Measurements from ENCODE around the gene CACNA2D4.
A peak's percentile ranks its signal among the peaks of the same experiment; 100 is the strongest.

Gene CACNA2D4

DNA sequence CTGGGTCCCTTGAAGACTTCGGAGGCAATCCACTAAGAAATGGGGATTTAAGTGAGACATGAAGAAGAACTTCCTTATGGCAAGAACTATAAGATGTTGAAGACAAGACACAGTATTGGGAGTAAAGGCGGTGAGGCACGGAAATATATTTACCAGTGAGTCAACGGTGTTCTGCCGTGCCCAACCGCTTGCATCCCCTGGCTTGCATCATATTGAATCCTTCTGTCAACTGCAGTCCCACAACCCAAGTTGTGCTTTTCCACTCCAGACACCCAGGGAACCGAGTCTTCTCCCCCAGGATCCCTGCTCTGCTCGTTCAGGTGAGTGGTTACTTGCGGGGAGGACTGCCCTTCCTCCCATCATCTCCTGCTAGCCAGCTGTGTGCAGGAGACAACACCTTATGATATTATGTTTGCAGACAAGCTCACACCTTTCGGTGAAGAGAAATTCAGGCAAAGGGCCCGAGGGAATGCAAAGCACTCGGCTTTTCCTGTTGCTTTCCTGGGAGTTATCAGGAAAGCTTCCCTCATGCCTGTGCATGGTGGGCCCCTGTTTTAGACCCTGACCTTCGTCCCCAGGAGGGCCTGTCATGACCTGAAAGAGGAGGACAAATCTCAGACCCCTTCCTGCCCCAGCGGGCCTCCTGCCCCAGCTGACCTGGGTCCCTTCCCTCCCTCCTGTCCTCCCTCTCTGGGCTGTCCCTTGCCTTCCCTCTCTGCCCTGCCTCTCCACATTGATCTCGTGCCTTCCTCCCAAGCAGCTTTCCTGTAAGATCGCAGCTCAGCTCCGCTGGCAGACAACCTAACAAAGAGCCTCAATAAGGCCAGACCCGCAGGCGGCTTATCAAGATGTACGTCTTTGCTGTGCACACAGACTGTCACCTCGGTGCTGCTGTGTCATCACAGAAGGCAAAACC, 102.4 kb downstream of the CACNA2D4 start:
- no peak for DNase-seq (ENCODE audit: low read depth, low spot score)

DNA sequence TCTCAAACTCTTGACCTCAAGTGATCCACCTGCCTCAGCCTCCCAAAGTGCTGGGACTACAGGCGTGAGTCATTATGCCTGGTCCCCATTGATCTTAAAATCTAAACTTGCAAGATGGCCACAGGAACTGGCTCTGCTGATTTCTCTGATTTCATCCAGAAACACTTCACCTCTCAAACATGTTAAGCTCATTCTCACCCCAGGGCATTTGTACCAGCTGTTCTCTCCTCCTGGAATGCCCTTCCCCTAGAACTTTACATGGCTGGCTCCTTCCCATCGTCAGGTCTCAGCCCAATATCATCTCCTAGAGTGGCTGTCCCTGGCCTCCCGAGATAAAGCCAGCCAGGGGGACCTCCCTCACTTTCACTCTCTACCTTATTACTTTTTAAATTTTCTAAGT, 103.3 kb downstream of the CACNA2D4 start:
- no peak for DNase-seq (ENCODE audit: low read depth, low spot score)

DNA sequence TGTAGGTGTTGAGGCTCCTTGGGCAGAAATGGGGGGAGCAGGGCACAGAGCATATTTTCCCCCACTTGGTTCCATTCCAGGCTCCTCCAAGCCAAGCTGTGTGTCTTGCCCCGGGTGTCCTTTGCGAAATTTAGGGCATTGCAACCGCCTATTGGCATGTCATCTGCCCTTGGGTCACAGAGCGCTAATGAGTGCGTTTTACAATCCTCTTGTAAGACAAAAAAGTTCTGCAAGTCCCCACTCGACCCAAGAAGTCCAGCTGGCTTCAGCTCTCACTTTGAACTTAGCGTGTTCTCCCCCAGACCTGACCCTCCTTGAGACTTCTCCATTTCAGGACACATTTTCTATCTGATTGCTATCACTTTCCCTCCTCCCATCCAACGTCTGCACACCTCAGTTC, 104.2 kb downstream of the CACNA2D4 start:
- no peak for DNase-seq (ENCODE audit: low read depth, low spot score)

DNA sequence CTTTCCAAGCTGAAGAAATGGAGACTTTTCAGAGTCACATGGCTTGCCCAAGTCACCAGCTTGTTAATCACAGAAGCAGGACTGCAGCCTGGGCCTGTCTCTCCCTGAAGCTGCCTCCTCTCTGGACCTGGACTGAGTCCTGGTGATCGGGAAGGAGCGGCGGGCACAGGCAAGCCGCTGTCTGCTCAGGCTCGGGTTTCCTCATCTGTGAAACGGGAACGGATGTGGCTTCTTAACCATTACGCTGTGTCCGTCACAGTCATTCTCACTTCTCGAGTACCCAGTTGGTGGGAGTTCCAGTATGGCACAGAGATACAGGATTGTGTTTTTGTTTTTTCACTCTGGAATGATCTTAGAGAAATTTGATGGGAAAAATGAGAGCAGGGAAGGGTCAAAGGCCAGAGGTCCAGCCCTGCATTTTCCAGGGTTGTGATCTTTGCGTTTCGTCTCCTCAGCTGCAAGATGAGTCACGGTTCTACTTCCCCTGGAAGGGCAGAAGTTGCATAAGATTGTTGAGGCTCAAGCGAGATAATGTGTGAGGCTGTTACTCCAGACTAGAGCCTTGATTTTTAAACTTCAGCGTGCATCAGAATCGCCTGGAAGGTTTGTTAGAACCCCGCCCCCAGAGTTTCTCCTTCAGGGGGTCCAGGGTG, 105.7 kb downstream of the CACNA2D4 start:
- DNase-seq (ENCODE audit: low read depth, low spot score) = peak; percentile 27

GRCh38 chr12:1811948-1812291, 106.5 kb downstream of the CACNA2D4 start:
- DNase-seq (ENCODE audit: low read depth, low spot score) = no peak

DNA sequence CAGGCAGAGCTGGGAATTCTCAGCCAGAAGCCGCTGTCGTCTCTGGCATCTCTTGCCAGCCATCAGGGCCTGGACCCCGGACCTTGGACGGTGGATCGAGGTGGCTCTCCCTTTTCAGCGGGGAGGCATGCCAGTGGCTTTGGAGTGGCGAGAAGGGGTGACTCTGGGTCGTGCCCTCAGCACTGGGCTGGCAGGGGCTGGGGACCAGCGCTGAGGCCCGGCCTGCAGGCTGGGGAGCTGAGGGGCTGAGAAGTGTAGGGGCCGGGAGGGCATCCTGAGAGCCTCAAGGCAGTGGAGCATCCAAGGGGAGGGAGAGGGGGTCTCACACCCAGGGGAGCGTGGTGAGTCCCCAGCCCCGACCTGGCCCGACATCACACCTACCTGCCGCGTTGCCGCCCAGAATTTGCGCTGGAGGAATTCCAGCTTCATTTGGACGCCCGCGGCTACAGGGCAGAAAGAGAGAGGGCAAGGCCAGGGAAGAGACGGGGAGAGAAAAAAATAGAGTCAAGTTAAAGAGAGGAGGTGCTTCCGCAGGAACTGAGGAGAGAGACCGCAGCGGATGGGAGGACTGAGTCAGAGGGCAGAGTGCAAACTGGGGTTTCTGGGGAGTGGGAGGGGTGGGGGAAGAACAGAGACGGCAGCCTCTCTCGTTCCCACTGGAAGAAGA, 107.0 kb downstream of the CACNA2D4 start:
- no peak for DNase-seq (ENCODE audit: low read depth, low spot score)

- no peak for DNase-seq (ENCODE audit: low read depth, low spot score)
These were observed 107.5 kb downstream of the CACNA2D4 start for GRCh38 chr12:1810931-1811280.

- no peak for DNase-seq (ENCODE audit: low read depth, low spot score)
These were observed 108.1 kb downstream of the CACNA2D4 start for GRCh38 chr12:1810201-1810930.

DNA sequence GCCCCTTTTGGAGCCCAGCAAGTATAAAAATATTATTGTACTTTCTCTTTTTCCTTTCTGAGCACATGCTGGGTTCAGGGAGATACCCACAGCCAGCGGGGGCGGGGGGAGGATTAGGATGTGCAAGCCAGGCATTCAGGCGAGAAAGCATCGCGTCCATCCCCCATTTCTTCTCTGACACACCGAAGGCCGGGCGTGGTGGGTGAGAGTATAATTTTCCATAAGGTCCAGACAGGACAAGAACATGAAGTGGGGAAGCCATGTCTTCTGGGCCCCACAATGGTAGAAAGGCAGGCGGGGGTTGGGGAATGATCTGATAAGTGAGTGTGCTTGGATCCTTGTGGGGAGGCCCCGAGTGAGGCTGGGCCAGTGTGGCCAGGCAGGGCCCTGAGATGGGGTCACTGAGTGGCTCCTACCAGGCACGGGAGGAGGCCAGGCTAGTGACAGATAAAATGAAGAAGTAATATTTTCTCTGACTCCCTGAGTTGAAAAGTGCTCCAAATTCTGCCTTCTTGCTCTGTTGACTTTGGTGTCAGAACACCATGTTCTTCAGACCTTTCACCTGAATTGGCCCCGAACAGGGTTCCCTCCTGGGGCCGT, 108.8 kb downstream of the CACNA2D4 start:
- DNase-seq (ENCODE audit: low read depth, low spot score) = no peak

DNA sequence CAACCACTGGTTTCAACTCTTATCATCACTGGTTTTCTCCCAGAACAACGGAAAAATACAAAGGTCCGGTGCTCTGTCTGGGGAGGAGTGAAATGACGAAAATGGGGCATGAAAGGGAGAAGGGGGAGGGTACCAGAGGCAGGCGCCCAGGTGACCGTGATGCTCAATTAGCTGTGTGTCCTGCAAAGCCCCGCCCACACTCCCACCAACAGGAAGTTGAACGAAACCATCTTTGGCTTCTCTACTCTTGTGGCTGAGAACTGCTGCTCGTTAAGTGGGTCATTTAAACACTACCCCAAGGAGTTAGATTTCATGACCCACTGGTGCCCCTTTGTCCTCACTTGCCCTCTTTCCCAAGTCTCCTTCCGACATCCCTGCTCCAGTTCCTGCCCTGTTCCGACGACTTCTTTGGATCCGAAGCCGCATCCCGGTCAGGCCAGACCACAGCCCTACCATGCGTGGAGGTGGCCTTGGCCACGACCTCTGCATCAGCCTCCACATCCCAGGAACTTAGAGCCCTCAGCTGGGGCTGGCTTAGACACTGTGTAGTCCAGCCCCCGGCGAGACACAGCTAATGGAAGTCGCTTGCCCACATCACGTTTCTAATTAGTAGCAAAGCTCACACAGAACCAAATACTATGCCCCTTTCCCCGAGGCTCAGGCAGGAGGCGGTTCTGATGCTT, 109.5 kb downstream of the CACNA2D4 start:
- no peak for DNase-seq (ENCODE audit: low read depth, low spot score)

- no peak for DNase-seq (ENCODE audit: low read depth, low spot score)
These were observed 110.2 kb downstream of the CACNA2D4 start for GRCh38 chr12:1808036-1808797.

DNA sequence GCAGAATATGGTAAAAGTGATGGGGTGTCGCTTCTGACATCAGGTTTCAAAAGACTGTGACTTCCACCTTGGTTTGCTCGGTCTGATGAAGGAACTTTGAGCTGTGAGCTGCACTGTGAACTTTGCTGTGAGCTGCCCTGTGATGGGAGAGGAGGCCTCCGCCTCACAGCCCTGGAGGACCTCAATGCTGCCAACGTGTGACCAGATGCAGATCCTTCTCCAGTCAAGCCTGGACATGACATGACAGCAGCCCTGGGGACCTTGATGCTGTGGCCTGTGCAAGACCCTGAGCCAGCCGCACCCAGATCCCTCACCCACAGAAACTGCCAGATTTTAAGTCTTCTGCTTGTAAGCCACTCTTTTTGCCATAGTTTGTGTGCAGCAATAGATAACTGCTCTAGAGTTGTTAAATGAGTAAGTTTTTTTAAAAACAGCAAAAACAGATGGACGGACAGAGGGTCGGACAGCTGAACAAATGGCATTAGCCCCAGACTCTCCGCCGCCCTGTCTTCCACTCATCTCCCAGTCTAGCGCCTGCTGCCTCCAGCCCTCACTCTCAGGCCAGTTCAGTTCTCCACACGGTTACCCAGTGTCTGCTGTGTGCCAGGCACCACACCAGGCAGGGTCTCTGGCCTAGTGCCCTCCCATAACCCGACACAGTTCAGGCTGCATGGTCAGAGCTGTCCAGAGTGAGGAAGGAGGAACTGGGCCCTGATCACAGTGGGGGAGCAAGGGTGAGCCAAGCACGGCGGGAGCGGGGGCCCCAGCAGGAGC, 111.2 kb downstream of the CACNA2D4 start:
- DNase-seq (ENCODE audit: low read depth, low spot score) = peak; percentile 16

DNA sequence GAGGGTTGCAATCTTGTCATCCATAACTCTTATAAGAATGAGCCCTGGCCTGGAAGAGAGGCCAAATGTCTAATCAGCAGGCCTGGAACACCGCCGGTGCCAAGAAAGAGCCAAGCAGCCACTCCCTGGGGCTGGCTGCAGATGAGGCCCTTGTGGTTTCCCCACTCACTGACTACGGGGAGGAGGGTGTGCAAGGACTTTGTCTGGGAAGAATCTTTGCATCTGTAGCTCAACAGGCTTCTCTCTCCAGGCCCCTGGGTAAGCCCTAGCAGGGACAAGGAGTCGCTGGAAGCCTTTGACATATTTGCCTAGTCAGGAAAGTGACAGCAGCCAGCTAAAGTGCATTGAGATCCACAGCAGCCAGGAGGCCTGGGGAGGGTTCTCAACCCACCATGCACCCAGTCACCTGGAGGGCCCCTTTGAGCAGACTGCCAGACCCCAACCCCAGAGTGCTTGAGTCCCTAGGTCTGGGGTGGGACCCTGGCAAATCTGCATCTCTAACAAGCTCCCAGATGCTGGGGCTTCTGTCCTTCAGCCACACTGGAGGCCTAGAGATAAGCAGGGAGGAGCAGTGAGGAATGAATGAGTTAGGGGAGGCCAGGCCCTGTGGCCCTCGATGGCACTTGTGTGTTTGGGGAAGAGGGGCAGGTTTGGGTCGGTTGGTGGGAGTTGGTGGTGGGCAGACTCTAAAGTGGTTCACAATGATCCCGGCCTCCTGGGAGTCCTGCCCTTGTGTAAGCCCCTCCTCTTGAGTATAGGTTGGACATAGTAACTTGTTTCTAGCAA, 112.0 kb downstream of the CACNA2D4 start:
- no peak for DNase-seq (ENCODE audit: low read depth, low spot score)

DNA sequence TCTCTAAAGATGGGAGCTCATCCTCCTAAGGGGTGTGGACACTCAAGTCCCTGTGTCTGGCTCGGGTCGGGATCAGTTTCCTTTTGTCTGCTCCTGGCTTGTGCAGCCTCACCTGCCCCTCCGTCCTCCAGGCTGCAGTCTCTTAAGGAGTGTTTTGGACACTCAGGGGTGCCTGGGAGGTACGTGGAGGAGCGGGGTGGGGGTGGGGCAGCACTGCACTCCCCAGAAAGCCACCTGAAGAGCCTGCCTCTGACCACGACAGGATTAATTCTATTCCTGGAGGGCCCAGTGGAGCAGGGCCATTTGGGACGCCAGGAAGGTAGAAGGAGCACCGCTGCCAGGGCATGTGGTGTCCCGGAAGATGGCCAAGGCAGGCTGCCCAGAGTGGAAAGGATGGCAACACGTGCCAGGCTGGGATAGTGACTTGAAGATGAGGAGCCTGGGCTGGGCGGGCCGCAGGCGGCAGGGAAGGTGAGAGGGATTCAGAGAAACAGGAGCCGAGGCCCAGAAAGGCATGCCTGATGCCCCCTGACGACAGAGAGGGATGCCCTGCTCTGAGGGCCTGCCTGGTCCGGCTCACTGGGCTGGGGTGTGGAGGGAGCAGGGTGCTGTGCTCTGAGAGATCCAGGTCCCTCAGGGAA, 112.9 kb downstream of the CACNA2D4 start:
- DNase-seq (ENCODE audit: low read depth, low spot score) = no peak

DNA sequence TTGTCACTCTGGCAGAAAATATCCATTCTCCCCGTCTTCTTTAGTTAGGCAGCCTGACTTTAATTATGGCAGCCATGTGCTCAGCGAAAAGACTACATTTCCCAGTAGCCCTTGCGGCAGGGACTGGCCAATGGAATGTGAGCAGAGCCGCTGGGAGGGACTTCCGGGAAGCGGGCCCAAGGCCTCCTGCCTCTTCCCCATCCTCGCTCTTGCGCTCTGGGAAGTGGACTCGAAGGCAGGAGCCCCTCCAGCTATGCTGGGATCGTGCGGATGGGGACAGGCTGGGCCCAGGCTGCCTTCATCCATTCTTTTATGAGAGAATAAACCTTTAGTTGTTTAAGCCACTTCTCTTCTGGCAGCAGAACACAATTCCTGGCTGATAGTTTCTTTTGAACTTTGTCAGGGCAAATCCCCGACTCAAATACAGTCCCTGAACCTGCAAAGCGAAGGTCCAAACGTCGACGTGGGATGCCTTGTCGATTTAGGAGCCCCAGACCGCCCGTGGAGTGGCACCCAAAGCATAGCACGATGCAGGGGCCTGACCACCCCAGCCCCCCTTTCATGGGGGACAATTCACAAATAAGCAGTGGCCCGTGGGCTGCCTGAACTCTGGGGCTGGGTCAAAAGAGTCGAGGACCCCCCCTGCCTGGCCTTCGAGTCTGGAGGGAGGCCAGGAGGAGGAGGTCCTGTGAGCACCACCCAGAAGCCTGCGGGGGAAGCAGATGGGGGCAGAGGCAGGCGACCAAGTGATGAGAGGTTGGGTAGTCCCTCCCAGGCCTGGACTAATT, 113.7 kb downstream of the CACNA2D4 start:
- DNase-seq (ENCODE audit: low read depth, low spot score) = peak; percentile 27

- no peak for DNase-seq (ENCODE audit: low read depth, low spot score)
These were observed 114.7 kb downstream of the CACNA2D4 start for GRCh38 chr12:1803736-1804135.

DNA sequence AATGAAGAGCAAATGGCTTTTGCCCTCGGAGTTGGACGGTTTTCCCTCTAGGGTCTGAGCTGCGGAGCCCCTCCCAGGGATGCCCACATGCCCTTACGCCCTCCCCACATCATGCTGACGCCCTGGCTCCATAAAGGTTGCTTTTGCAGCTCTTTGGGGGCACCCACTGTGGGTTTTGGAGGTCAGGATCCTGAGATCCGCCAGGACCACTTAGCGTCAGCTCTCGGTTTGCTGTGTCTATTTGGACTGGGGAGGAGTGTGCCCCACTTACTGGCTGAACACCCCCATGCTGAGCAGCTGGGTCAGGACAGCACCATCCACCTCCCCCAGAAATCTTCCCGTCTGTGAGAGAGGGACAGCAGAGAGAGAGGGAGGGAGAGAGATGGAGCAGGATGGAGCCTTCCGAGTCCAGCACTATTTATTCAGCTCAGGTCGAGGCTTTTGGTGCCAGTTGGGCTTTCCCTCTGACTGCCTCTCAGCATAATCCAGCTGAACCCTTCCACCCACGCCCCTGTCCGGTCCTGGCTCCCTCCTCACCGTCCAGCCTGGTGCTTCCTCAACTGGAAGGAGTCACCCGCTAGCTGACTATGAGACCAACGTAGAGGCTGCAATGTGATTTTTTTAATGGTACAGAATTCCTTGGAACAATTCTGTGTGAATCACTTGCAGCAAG, 117.0 kb downstream of the CACNA2D4 start:
- DNase-seq (ENCODE audit: low read depth, low spot score) = no peak

All from brain pericyte (primary cell).